ENCODE measurements around the gene ATP5MG.

The ATP5MG gene

GRCh38 chr11:118442301-118442700 lies 40.9 kb downstream of the ATP5MG start:
- H4K20me1 ChIP-seq (ENCODE audit: insufficient read depth, low read length) = peaks cover 48% of the 10 kb centered on the region
- no peak overlapping the region for H3K9ac ChIP-seq (ENCODE audit: low read length)
- H3K36me3 ChIP-seq (replicated peaks; ENCODE audit: insufficient read depth, low read length) = no peaks in the 10 kb centered on the region
- H3K9me2 ChIP-seq (replicated peaks; ENCODE audit: insufficient read depth, low read length) = no peaks in the 10 kb centered on the region
- peaks cover 12% of the 10 kb centered on the region; the same call in 1 of the 2 replicates for H3F3A ChIP-seq (ENCODE audit: insufficient read depth, low read length)
- H3K27me3 ChIP-seq (replicated peaks; ENCODE audit: insufficient read depth, low read length) = no peaks in the 10 kb centered on the region
- TF ChIP-seq CTCF (IDR thresholded peaks at IDR 0.05; ENCODE audit: low read length) (no peak), EZH2 (optimal IDR thresholded peaks at IDR 0.05; ENCODE audit: low read depth, low read length) (no peak), EZH2phosphoT487 (IDR thresholded peaks at IDR 0.05; ENCODE audit: low read length) (no peak)
- H3K79me2 ChIP-seq (ENCODE audit: low read length) = peaks cover 100% of the 10 kb centered on the region
- no peaks in the 10 kb centered on the region for H3K9me3 ChIP-seq (replicated peaks; ENCODE audit: insufficient read depth, low read length)
- H2AFZ ChIP-seq (ENCODE audit: low read length) = no peak overlapping the region
- DNase-seq = no peak
- no peak overlapping the region for H3K27ac ChIP-seq (ENCODE audit: low read length)
- no peak overlapping the region for H3K4me3 ChIP-seq (ENCODE audit: low read length)
- H3K4me1 ChIP-seq (ENCODE audit: low read length) = peaks cover 9% of the 10 kb centered on the region
- H3K4me2 ChIP-seq (ENCODE audit: low read depth, low read length) = no peak overlapping the region

GRCh38 chr11:118442908-118443589 lies 41.6 kb downstream of the ATP5MG start:
- Histone ChIP-seq H3K4me3 (ENCODE audit: low read length) (no peak overlapping the region), H3K4me1 (ENCODE audit: low read length) (peaks cover 16% of the 10 kb centered on the region), H4K20me1 (ENCODE audit: insufficient read depth, low read length) (peaks cover 48% of the 10 kb centered on the region), H3F3A (ENCODE audit: insufficient read depth, low read length) (peaks cover 7% of the 10 kb centered on the region), H3K36me3 (replicated peaks; ENCODE audit: insufficient read depth, low read length) (no peaks in the 10 kb centered on the region), H3K27ac (ENCODE audit: low read length) (no peak overlapping the region), H3K9ac (ENCODE audit: low read length) (no peak overlapping the region), H3K9me3 (replicated peaks; ENCODE audit: insufficient read depth, low read length) (no peaks in the 10 kb centered on the region), H2AFZ (ENCODE audit: low read length) (no peak overlapping the region), H3K79me2 (ENCODE audit: low read length) (peaks cover 100% of the 10 kb centered on the region), H3K4me2 (ENCODE audit: low read depth, low read length) (no peak overlapping the region), H3K27me3 (replicated peaks; ENCODE audit: insufficient read depth, low read length) (no peaks in the 10 kb centered on the region), H3K9me2 (replicated peaks; ENCODE audit: insufficient read depth, low read length) (no peaks in the 10 kb centered on the region)
- TF ChIP-seq CTCF (IDR thresholded peaks at IDR 0.05; ENCODE audit: low read length) (no peak), EZH2 (optimal IDR thresholded peaks at IDR 0.05; ENCODE audit: low read depth, low read length) (no peak), EZH2phosphoT487 (IDR thresholded peaks at IDR 0.05; ENCODE audit: low read length) (no peak)
- no peak for DNase-seq

GRCh38 chr11:118443590-118444218 lies 42.3 kb downstream of the ATP5MG start:
- Histone ChIP-seq H3K9me3 (replicated peaks; ENCODE audit: insufficient read depth, low read length) (no peaks in the 10 kb centered on the region), H3K4me1 (ENCODE audit: low read length) (peaks cover 19% of the 10 kb centered on the region), H3K36me3 (replicated peaks; ENCODE audit: insufficient read depth, low read length) (no peaks in the 10 kb centered on the region), H3F3A (ENCODE audit: insufficient read depth, low read length) (peaks cover 4% of the 10 kb centered on the region; the same call in 1 of the 2 replicates), H3K79me2 (ENCODE audit: low read length) (peaks cover 100% of the 10 kb centered on the region), H3K9me2 (replicated peaks; ENCODE audit: insufficient read depth, low read length) (no peaks in the 10 kb centered on the region), H3K4me3 (ENCODE audit: low read length) (no peak overlapping the region), H3K9ac (ENCODE audit: low read length) (no peak overlapping the region), H4K20me1 (ENCODE audit: insufficient read depth, low read length) (peaks cover 47% of the 10 kb centered on the region), H3K4me2 (ENCODE audit: low read depth, low read length) (no peak overlapping the region), H2AFZ (ENCODE audit: low read length) (no peak overlapping the region), H3K27ac (ENCODE audit: low read length) (no peak overlapping the region), H3K27me3 (replicated peaks; ENCODE audit: insufficient read depth, low read length) (no peaks in the 10 kb centered on the region)
- no peak for DNase-seq
- no peak for TF ChIP-seq CTCF (IDR thresholded peaks at IDR 0.05; ENCODE audit: low read length)
- no peak for TF ChIP-seq EZH2phosphoT487 (IDR thresholded peaks at IDR 0.05; ENCODE audit: low read length)
- no peak for TF ChIP-seq EZH2 (optimal IDR thresholded peaks at IDR 0.05; ENCODE audit: low read depth, low read length)

Measured in MM.1S (cell line).